IPS-NIHi7 (cell line): ENCODE results near the gene KCNB1.

Source experiments
- DNase-seq: peaks from one replicate; pipeline ENCODE4 v3.0.0; 2012; ENCODE audit warnings: mixed read lengths; ENCODE audit errors: extremely low spot score

The KCNB1 gene

GRCh38 chr20:49469060-49469459 is 13.4 kb downstream of the KCNB1 start:
- DNase-seq = no peak

GRCh38 chr20:49468412-49468811 is 14.1 kb downstream of the KCNB1 start:
- DNase-seq = no peak

GRCh38 chr20:49466114-49466912 is 16.2 kb downstream of the KCNB1 start:
- peak; percentile 46 for DNase-seq

GRCh38 chr20:49464556-49464955 is 17.9 kb downstream of the KCNB1 start:
- no peak for DNase-seq

GRCh38 chr20:49462626-49463025 is 19.8 kb downstream of the KCNB1 start:
- DNase-seq = no peak

GRCh38 chr20:49461894-49462620 is 20.4 kb downstream of the KCNB1 start:
- DNase-seq = no peak

GRCh38 chr20:49460916-49461315 is 21.6 kb downstream of the KCNB1 start:
- DNase-seq = no peak

- DNase-seq = no peak
Measured at GRCh38 chr20:49460131-49460530, 22.3 kb downstream of the KCNB1 start.

GRCh38 chr20:49459684-49460083 is 22.8 kb downstream of the KCNB1 start:
- no peak for DNase-seq

GRCh38 chr20:49457444-49457843 is 25.0 kb downstream of the KCNB1 start:
- no peak for DNase-seq

- DNase-seq = no peak
Measured at GRCh38 chr20:49456646-49457045, 25.8 kb downstream of the KCNB1 start.

GRCh38 chr20:49455691-49456090 is 26.8 kb downstream of the KCNB1 start:
- no peak for DNase-seq

- no peak for DNase-seq
Measured at GRCh38 chr20:49452011-49452482, 30.4 kb downstream of the KCNB1 start.

- no peak for DNase-seq
Measured at GRCh38 chr20:49450281-49450721, 32.2 kb downstream of the KCNB1 start.

- peak; percentile 40 for DNase-seq
Measured at GRCh38 chr20:49448917-49449316, 33.6 kb downstream of the KCNB1 start.

- DNase-seq = no peak
Measured at GRCh38 chr20:49447946-49448809, 34.3 kb downstream of the KCNB1 start.

GRCh38 chr20:49447364-49447763 is 35.1 kb downstream of the KCNB1 start:
- DNase-seq = no peak

GRCh38 chr20:49446808-49447207 is 35.7 kb downstream of the KCNB1 start:
- DNase-seq = peak; percentile 61

- DNase-seq = no peak
Measured at GRCh38 chr20:49446080-49446479, 36.4 kb downstream of the KCNB1 start.

GRCh38 chr20:49445176-49445575 is 37.3 kb downstream of the KCNB1 start:
- peak; percentile 61 for DNase-seq

GRCh38 chr20:49444553-49444990 is 37.9 kb downstream of the KCNB1 start:
- no peak for DNase-seq

- DNase-seq = no peak
Measured at GRCh38 chr20:49437057-49437456, 45.4 kb downstream of the KCNB1 start.
